Measurements from ENCODE around the gene CARD14.

Gene CARD14

DNA sequence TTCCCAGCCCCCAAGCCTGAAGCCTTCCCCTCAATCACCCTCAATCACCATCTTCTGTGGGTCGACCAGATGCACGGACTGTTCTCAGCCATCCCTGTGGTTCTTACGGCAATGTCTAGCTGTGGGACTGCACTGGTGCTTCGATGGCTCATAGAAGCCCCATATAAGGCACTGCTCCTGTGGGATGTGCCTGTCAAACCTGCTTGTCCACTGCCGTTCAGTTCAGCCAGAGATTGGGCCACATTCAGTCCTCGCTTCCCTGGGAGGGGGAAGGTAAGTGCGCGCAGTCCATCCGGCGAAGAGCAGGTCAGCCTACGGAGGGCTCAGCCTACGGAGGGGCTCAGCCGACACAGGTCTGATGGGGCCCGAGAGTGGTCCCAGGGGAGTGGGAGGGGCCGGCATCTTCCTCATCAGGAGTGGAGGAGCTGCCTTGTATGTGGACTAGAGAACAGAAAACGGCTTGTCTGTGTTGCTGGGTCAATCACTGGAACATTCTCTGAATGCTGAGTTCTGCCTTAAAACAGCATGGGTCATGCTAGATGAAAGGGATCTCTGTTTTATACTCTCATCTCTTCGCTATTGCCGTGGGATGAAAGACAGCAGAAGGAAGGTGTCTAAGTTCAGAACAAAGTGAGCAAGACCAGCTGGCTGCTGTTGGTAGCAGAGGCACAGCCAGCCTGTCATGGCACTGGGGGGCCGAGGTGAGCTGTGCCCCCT, at the start of gene CARD14:
Gene CARD14, plus strand, starts transcription at position 247 of the 717 bp plus-strand sequence. CDS start 11,409 bp downstream, outside the sequence.
- DNase-seq = no peak

DNA sequence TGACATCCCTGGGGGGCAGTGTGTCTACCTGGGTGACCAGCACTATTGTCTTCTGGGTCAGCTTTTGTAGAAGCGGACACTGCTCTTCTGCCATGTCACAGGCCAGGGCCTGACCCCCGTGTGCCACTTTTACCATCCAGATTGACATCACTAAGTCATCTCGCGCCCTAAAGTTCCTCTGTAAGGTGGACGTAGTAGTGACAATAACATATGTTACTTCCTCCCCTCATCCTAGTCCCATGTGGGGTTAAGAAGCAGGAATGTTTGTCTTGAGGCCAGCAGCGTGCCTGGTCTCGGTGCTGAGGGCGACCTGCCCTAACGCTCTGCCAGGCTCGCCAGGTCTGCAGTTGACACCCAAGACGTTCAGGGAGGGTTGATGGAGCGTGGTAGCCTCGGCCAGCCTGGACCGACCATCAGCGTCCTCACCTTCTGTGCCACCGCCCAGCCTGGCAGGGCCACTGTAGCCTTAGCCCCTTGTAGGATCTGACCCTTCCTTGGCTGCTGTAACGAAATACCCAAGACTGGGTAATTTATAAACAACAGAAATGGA, 47.7 kb upstream of the CARD14 start:
- DNase-seq = no peak

DNA sequence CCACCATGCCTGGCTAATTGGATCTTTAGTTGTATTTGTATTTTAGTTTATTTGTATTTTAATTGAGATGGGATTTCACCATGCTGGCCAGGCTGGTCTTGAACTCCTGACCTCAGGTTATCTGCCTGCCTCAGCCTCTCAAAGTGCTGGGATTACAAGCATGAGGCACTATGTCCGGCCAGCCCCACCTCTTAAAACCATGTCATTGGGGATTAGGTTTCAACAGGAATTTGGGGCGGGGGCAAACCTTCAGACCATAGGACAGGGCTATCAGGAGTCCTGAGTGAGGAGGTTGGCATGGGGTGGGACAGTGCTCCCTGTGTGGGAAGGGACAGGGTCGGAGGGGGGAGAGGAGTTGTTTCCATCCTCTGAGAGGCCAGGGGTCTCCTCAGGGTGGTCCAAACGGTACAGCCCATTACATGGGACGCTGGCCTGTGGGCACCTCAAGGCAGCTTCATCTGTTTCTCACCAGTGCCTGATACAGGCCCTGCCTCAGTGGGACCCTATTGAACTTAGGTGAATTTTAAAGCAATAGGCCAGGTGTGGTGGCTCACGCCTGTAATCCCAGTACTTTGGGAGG, 46.8 kb upstream of the CARD14 start:
- no peak for DNase-seq

DNA sequence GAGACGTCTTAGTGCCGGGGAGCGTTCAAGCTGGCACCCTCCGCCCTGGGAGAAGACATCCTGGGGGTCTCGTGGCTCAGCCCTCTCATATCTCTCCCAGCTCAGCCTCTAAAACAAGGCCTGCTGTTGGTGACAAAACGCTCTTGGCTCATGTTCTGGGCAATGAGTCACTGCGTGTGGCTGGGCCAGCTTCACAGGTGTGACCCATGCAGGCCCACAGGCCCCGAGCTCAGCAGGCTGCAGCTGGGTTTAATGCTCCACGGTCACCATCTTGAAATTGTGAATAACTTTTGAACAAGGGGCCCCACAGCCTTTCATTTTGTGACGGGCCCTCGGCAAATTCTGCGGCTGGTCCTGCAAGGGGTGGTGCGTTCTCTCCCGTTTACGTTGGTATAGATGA, 46.0 kb upstream of the CARD14 start:
- no peak for DNase-seq

DNA sequence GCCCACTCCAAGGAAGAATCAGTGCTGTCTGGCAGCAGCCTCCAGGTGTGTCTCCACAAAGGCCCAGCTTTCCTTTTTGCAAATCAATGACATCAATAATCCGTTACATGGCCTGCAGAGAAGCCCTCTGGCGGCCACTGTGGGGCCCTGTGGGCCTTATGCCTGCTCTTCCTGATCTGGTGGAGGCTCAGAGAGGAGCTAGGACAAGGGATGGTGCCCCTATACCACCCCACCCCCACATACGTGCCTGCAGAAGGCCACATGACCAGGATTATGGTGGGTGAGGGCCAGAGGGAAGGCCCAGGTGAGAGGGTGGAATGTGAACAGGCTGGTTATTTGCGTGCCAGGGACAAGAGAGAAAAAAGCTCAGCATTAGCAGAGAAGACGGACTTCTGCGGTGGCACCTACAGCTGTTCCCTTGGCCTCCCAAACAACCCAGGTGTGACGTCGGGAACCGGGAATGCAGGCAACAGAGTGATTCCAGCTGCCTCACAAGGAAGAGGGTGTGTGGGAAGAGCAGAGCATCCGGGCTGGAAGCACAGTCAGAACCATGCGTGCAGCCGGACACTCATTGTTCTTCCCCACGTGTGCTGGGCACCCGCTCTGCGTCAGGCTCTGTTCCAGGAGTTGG, 45.4 kb upstream of the CARD14 start:
- DNase-seq = no peak

DNA sequence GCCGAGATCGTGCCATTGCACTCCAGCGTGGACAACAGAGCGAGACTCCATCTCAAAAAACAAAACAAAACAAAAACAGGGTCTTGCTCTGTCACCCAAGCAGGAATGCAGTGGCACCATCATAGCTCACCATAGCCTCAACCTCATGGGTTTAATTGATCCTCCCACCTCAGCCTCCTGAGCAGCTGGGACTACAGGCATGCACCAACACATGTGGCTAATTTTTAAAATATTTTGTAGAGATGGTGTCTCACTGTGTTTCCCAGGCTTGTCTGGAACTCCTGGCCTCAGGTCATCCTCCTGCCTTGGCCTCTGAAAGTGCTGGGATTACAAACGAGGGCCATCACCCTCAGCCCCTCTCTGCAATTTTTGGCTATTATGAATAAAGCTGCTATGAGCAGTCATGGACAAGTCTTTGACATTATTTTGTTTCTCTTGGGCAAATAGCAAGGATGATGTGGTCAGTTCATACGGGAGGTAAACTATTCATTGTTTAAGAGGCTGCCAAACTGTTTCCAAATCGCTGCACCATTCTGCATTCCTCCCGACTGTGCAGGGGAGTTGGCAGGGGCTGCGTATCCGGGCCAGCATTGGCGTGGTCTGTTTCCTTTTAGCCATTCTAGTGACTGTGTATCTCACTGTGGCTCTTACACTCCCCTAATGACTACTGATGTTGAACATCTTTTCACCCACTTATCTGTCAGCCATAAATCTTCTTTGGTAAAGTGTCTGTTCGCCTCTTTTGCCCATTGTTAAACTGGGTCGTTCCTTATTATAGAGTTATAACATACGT, 44.0 kb upstream of the CARD14 start:
- DNase-seq = no peak

DNA sequence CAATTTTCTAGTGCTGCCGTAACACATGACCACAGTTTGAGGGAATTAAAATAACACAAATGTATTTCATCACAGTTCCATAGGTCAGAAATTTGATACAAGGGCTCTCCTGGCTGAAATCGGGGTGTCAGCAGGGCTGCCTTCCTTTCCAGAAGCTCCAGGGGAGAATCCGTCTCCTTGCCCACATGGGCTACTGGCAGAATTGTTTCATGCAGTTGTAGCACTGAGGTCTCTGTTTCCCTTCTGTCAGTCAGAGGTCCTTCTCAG, 43.4 kb upstream of the CARD14 start:
- DNase-seq = no peak

DNA sequence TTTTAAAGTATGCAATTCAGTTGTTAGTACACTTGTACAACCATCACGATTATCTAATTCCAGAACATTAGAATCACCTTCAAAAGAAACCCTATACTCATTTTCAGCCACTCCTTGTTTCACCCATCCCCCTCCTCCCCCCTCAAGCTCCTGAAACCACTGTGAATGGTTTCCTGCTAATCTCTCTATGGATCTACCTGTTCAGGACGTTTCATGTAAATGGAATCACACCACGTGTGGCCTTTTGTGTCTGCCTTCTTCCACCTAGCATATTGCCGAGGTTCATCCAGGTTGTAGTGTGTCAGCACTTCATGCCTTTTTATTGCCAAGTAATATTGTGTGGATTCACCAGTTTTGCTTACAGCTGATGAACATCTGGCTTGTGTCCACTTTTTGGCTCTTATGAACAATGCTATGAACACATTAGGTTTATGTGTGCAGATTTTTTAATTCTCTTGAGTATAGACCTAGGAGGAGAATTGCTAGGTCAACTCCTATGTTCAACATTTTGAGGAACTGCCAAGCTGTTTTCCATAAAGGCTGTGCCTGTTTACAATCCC, 40.7 kb upstream of the CARD14 start:
- DNase-seq = no peak

DNA sequence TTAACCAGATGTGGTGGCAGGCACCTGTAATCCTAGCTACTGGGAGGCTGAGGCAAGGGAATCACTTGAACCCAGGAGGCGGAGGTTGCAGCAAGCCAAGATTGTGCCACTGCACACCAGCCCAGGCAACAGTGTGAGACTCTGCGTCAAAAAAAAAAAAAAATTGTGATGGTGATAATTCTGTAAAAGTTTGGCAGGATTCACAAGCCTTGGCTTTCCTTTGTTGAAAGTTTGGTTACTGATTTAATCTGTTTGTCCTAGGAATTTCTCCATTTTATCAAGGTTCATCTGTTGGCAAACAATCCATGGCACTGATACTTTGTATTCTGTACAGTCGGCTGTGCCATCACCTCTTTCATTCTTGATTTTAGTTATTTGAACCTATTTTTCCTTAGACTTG, 38.8 kb upstream of the CARD14 start:
- DNase-seq = no peak

DNA sequence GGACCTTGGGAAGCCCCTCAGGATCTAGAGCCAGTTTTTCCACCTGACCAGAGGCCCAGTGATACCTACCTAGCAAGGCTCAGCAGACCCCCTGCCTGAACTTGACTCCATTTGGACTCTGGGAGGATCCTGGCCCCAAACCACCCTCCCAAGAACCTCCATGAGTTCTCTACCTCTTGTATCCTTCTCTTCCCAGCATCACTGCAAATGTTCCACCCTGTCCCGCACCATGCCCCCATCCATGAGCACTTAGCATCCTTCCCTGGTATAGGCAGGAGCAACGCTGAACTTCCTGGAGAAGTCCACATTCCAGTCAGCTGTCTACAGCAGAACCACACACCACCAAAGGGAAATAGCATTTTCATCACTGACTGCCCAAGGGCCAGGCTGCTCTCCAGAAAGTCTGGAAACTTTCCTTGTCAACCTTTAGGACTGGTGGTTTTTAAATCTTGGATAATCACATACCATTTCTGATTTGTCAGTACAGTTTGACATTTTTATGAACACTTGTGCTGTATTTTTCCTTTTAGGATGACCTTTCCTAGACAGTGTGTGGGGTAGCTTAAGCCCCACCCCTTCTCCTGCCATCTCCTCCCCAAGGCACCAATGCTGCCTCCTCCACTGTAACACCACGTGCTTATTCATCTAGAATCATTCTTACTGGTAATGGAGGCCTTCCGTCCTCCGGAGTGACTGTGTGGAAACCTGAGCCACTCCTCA, 36.8 kb upstream of the CARD14 start:
- no peak for DNase-seq

DNA sequence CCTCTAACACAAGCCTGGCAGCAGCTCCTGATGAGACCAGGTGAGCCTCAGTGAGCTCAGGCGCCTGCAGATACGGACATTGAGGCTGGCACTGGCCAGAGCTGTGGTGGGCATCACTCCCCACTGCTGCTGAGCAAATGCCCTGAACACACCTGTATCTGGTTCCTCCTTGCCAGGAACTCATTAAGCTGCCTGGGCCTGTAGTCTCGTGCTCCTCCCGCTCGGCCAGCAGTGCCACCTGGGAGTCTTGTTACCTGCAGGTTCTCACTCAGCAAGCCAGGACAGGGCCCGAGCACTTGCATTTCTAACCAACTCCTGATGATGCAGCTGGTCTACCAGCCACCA, 36.2 kb upstream of the CARD14 start:
- DNase-seq = no peak

DNA sequence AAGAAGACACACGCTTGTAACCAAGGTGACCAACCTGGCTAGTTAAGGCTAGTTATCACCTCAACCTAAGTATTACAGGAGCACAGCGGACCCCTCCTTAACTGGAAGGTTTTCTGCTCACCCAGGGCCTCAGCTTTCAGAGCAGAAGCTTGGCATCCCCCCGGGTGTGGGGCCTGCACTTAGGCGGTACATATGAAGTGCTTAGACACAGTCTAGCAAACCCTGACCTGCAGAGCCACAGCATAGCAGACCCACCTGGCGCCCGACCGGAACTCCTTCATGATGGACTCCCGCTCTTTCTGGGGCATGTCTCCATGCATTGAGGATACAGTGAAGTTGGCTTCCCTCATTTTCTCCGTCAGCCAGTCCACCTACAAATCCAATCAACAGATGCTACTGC, 32.7 kb upstream of the CARD14 start:
- no peak for DNase-seq

DNA sequence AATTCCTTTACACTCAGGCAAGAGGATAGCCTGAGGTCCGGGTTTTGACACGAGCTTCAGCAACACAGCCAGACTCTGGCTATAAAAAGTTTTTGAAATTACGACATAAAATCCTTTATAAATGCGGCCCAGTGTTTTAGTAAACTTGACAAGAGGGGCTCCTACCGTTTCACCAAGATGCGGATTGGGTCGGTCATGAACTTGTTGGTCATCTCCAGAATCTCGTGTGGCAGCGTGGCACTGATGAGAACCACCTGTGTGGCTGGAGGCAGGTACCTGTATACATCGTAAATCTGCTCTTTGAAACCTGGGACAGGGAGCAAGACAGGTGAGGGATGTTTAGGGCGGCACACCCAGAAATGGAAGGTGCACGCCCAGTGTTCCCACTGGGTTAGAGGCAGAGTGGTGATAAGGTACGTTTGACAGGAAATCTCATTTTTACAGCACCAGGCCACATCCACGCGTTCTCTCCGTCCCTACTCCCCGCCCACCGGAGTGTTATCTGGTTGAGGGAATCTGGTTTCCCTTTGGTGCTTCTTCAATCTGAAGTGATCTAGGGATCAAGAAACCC, 30.9 kb upstream of the CARD14 start:
- no peak for DNase-seq

DNA sequence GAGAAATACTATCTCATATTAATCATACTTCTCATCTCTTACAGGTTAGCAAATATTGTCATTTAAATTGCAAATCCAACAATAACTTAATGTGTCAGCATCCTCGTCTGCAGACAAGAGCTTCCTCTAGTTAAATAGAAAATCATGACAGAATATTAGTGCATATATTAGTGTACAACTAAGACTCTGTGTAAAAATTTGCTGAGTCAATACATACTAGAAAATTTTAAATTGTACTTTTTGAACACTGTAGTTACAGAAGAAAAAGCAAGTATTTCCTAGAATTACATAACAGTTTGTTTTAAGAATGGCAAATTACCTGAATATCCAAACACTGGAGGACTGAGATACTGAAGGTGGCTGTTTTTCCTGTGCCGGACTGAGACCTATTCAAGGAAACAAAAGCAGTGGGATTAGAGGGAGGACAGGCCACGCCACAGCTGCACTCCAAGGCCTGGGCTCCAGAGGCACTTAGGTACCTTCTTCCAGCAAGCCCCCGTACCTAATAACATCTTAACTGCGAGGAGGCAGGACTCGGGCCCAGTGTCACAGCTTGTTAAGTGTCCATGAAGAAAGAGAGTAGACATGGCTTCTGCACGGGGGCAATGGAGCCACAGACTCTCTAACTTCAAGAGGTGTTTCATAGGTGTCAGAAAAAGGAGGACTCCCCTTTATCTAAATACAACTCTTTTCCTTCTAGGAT, 28.2 kb upstream of the CARD14 start:
- DNase-seq = no peak

DNA sequence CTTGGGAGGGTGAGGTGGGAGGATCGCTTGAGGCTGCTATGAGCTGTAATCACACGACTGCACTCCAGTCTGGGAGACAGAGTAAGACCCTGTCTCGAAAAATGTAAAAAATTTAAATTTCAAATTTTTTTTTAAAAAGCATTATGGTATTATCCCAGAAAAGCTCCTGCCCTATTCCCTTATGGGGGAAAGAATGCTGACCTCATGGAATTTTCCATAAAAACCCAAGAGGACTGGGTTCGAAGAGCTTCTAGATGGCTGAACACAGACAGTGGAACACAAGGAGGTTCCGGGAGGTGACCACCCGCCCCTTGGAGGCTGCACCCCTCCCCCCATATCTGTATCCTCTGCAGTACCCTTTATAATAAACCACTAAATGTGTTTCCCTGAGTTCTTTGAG, 26.9 kb upstream of the CARD14 start:
- no peak for DNase-seq

DNA sequence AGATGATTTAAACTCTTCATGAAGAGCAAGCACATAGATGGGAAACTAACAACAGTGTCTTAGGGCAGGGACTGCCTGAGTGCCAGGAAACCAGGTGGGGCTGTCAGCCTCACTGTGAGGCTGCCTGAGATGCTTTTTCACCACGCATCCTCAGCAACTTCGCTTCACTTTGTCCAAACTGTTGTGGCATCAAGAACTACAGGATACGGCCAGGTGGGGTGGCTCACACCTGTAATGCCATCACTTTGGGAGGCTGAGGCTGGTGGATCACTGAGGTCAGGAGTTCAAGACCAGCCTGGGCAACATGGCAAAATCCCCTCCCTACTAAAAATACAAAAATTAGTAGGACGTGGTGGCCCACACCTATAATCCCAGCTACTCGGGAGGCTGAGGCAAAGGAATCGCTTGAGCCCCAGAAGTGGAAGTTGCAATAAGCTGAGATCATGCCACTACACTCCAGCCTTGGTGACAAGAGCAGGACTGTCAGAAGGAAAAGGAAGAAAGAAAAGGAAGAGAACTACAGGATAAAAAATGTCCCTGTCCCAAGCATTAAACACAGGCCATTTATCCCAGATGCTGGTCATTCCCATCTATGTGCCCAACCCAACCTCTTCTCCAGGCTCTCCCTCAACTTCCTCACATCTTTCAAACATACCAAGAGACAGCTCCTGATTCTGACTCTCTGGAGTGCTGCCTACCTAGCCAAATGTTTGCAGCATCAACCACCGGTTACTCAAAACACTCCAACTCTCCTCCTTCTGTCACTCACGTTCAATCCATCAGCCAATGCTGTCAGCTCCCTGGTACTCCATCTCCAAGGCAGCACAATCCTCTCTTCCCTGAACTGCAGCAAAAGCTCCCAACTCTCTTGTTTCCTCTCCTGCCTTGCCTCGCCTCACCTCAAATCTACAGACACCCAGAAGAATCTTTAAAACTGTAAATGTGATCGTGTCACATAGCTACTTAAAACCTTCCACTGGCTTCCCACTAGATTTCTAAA, 24.5 kb upstream of the CARD14 start:
- DNase-seq = no peak

DNA sequence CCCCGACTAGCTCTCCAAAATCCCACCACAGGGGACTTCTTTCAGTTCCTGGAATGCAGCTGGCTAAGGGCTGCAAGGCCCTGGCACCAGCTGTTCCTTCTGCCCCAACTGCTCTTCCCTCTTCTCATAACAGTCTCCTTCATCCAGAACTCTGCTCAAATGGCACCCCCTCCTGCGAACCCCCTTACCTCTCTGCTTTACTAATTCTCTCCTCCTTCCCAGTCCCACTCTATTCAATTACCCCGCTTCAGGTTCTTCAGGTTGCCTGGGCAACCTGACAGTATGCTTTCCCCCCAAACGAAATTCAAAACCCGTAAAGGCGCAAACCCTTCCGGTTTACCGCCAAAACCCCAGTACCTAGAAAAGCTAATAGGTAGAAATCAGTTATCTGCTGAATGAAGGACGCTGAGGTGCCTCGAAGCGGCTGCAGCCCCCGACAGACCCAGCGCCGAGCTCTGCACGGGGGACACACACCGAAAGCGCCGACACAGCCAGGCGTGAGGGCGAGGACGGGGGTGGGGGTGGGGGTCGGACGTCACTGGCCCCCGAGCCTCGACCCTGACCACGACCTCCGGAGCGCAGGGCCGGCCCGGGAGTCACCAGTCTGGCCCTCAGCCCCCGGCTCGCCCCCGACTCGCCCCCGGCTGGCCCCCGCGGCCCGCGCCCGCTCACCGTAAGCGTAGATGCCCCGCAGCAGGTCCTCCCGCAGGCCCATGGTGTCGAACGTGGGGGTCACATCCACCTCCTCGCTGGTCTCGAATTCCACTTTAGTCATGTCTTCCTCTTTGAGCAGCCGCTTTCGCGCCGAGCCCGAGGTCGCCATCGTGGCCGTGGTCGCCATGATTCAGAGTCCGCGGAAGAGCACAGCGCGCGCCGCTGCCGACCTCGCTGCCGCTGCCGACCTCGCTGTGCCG, 23.5 kb upstream of the CARD14 start:
- DNase-seq = peak; percentile 47

DNA sequence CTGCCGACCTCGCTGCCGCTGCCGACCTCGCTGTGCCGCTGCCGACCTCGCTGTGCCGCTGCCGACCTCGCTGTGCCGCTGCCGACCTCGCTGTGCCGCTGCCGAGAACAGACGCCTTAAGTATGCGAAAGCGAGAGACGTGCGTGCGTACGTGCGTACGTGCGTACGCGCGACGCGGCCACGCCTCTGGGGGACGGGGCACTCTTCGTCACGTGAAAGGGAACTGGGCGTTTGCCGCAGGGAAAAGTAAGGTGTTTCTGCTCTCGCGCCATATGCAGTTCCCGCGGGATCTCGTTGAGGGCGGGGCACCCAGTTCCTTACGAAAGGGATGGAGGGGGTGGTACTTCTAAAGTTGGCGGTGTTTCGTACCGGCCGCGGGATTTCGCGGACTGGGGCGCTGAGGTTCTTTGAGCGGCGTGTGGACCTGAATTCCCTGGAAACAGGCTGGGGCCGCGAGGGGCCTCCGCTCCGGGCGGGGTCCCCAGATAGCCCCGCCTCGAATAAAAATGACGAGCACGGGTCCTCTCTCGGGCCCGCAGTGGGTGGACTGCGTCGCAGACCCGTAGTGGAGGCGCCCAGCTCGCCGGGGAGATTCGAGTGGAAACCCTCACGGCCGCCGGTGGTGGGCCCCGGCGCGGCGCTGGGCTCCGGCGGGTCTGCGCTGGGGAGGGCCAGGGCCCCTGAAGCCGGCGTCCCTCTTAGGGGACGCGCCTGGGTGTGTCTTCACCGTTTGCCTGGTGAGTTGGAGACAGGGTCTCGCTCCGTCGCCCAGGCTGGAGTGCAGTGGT, 22.6 kb upstream of the CARD14 start, which contains the start of gene EIF4A3:
Gene EIF4A3, minus strand, starts transcription at position 94 of the 788 bp plus-strand sequence. CDS start 167 bp downstream, outside the sequence.
- peak; percentile 99 for DNase-seq

Measured in femur (tissue), 1 donor.